ENCODE measurements around the gene SNX13.

The SNX13 gene

DNA sequence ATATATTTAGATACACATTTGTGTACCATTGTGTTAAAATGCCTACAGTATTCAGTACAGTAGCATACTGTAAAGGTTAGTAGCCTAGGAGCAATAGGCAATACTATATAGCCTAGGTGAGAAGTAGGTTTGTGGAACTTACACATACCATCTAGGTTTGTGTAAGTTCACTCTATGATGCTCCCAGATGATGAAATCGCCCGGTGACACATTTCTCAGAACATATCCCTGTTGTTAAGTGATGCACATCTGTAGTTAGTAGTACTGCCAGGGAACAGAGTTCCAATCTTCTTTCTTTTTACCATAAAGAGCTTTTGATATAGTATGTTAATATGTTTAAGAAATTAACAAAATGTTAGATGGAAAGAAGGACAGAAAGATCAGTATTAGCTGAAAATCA lies 138.2 kb downstream of the SNX13 start:
- FAIRE-seq = no peak

DNA sequence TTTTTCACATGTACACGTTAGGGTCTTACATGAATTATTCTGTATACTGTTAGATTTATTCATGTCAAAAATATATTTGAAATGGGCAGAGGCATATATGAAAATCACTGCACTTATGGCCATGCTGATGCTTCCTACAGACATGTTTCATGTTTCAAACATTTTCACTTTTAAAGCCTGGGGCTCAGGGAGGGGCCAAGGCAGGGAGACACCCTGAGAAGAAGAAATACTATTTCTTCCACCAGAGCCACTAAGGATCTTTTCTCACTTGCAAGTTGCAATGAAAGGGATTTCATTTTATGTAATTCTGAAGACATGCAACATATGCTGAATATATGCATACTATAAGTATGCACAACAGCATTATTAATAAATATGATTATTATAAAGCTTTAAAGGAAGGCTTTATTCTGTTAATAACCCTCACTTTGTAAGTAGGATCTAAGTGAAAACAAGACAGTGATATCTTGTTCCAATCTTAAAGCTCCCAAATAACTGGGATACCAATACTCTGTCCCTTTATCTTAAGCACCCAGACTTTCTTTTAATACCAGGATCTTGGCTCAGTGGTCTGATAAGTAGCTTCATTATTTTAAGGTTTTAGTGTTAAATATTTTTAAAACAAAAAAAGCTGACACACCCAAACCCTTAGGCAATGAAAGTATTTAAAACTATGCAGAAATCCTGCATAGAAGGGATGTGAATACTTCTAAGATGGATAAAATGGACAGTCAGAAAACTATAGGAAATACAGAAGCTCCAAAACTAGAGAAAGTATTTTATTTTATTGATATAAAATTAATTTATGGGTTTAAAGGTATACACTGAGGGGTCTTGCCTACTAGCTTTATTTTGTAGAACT lies 148.0 kb downstream of the SNX13 start:
- DNase-seq (ENCODE audit: insufficient read length, low spot score) = no peak
- no peak for FAIRE-seq

More for the DNA sequence above, 138.2 kb downstream of the SNX13 start:
- no peak for DNase-seq (ENCODE audit: insufficient read length, low spot score)

DNA sequence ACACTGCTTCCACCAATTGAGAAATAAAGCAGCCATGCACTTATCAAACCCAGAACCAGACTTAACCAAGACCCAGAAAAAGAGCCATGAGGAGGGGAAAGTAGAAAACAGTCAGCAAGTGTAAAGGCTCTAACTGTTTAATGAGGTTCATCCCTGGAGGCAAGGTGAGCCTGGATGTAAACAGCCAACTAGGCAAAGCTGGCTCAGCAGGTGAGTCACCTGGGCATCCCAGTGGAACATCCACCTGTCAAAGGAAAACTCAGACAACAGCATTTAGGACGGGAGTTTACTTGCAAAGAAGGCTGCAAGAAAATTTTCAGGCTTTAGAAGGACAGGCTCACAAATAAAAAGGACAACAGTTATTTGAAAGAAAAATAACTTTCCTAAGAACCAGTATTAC lies 153.0 kb downstream of the SNX13 start:
- DNase-seq (ENCODE audit: insufficient read length, low spot score) (no peak), FAIRE-seq (no peak)

DNA sequence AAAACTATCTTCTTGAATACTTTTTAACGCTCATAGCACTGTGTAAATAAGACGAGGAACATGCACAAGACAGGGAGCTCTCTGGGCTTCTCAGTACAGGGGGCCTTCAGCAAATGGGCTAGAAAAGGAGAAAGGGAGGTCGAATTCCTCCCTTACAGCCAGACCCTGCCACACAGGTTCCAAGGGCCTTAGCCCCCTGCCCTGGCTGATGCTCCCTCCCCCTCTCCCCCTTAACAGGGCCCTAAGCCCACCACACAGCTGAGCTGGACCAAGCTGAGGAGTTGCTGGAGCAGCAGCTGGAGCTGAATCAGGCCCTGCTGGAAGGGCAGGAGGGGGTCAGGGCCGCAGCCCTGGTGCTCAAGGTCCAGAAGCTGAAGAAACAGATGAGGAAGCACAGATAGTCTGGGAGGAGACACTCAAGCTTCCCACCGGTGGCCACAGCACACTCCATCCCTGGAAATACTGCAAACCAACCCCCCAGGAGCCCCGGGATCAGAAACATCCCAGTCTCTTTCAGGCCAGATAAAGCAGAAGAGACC lies 153.9 kb downstream of the SNX13 start:
- DNase-seq (ENCODE audit: insufficient read length, low spot score) (no peak), FAIRE-seq (no peak)

GRCh38 chr7:17782216-17782549 lies 158.1 kb downstream of the SNX13 start:
- FAIRE-seq = no peak
- no peak for DNase-seq (ENCODE audit: insufficient read length, low spot score)

GRCh38 chr7:17781491-17782215 lies 158.6 kb downstream of the SNX13 start:
- FAIRE-seq (no peak), DNase-seq (ENCODE audit: insufficient read length, low spot score) (no peak)

- DNase-seq (ENCODE audit: insufficient read length, low spot score) (no peak), FAIRE-seq (no peak)
Observed at GRCh38 chr7:17779381-17779780, 160.9 kb downstream of the SNX13 start.

DNA sequence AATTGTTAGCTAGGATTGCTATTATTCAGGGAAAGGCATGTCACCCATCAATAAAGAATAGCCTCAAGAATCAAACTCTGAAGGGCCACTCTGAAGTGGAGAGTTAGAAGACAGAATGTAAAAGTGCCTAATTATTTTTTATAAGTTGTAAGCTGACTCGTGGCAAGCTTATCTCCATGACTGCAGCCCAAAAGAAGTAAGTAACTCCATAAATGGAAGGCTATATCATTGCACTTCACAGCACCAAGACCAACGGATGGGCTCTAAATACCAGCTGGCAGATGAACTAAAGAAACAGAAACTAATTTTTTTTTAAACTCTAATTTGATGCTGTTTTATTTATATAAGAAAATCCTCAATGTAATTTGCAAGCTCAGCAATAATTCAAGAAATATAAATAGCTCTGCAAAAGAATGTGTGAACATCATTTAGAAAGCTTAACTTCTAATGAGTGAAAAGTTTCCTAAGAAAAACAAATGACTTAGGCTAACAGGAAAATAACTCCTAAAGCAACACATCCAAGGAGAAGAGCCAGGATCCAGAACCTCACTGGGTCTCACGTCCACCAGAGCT lies 165.5 kb downstream of the SNX13 start:
- no peak for DNase-seq (ENCODE audit: insufficient read length, low spot score)
- no peak for FAIRE-seq

GRCh38 chr7:17774248-17774647 lies 166.0 kb downstream of the SNX13 start:
- FAIRE-seq (no peak), DNase-seq (ENCODE audit: insufficient read length, low spot score) (no peak)

DNA sequence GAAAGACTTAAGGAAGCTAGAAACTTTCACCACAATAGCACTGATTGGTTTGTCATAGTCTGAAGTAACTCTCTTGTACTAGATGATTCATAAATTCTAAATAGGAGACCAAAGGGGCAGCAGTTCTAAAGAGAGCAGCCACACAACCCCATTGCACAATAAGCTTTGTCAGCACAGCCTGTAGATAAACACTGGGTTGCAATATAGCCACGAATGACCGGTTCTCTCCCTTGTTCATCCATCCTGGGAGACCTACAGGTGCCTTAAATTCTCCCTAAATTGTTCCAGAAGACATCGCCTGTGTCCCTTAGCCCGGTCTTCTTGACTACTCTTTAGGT lies 167.0 kb downstream of the SNX13 start:
- DNase-seq (ENCODE audit: insufficient read length, low spot score) = no peak
- no peak for FAIRE-seq

DNA sequence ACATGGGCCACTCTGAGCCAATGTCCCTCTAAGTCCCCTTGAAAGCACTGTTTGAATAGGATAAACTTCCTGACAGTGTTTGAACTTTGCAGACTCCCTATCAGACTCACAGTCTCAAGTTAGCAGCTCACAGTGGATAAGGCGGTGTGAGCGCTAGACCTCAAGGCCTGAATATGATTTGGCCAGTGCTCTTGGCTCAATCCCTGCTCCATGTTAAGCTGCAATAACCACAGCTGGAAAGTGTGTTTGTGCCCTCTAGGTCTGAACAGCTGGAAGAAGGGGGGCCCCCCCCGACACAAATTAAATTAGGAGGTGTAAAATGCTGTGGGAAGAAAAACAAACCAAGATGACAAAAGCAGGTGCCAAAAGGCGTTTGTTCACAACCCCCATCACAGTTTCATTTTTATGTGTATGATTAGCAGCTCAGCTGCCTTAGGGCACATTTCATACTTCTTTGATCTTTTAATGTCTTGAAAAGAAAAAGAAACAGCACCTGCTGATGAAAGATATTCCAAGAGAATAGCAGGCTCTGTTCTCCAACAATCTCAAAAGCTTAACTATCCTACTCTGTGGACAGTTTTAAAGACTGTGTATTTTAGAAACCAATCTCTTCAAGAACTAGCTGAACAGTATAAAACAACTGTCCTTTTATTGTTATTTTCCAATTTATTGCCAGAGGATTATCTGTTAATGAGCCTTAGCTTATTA lies 167.6 kb downstream of the SNX13 start:
- no peak for DNase-seq (ENCODE audit: insufficient read length, low spot score)

GRCh38 chr7:17771901-17772408 lies 168.3 kb downstream of the SNX13 start:
- FAIRE-seq = no peak
- DNase-seq (ENCODE audit: insufficient read length, low spot score) = no peak

More for the DNA sequence above, 167.6 kb downstream of the SNX13 start:
- FAIRE-seq = no peak

- no peak for FAIRE-seq
- DNase-seq (ENCODE audit: insufficient read length, low spot score) = no peak
Observed at GRCh38 chr7:17770710-17771375, 169.5 kb downstream of the SNX13 start.

DNA sequence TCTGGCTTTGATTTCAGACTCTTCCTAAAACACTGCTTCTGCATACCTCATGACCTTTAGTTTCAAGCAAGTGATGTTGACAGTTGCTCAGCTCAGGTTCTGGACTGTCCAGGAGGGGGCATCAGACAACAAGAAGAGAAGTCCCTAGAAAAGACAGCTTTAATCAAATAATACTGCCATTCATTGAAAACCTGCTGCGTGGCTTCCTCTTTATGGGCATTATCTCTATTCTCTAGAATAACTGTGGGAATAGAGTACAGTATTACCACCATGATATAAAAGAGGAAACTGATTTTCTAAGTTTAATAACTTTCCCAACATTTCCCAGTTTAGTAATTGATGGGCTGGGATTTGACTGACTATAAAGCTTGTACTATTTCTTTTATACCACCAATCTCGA lies 170.4 kb downstream of the SNX13 start:
- FAIRE-seq (peak; percentile 85), DNase-seq (ENCODE audit: insufficient read length, low spot score) (no peak)

- DNase-seq (ENCODE audit: insufficient read length, low spot score) (no peak), FAIRE-seq (no peak)
Observed at GRCh38 chr7:17758008-17758407, 182.3 kb downstream of the SNX13 start.

DNA sequence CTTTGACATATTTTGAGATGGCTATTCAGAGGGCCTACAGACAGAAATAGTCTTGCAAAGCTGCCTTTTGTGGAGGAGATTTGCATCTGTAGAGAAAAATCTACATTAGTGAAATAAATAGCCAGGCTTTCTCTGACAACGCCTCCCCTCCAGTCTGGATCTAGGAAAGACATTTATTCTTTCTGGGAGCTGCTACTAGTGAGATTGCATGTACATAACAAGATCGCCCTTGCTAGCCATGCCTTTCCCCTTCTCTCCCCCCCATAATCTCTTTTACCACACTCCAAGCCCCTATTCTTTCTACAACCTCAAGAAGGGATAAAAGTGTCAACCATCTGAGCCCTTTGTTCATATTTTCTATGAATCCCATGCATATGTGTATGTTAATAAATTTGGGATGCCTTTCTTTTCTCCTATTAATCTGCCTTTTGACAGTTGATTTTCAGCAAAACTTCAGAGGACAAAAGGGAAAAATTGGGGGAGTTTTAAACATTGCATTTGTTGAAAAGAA lies 194.2 kb downstream of the SNX13 start:
- DNase-seq (ENCODE audit: insufficient read length, low spot score) (no peak), FAIRE-seq (no peak)

DNA sequence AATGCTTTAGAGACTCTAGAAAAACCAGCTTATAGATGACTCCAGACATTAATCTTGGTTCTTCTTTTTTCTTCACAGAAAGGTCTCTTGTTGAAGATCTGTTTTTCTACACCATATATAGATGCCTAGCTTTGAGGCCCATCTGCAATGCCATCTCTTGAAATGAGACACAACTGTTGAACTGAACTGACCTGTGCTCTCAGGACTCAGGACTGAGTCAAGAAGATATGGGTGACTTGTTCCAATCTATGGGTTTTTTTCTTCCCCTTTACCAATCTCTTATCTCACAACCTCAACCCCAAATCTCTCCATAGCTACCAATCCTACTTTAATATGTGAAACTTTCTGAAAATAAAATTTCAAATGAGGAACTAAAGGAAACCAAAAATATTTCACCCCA lies 194.7 kb downstream of the SNX13 start:
- no peak for FAIRE-seq
- no peak for DNase-seq (ENCODE audit: insufficient read length, low spot score)

GRCh38 chr7:17743316-17743715 lies 197.0 kb downstream of the SNX13 start:
- FAIRE-seq = no peak
- no peak for DNase-seq (ENCODE audit: insufficient read length, low spot score)

DNA sequence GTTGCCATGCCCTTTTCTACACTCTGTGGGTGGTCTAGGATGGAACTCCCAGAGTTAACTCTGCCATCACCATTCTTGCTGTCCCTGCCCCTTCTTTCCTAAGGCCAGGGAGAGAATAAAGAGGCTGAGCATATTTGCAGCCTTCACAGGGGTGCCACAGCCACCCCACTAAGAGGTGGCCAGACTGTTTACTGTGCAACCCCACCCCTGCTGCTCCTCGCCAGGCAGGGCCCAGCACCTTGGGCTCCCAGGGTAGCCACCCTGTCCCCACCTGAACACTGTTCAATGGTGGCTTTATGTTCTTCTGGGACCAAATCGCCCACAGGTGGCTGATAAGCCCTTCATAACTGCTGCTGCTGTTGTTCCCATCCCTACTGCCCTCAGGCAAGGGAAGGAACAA lies 198.9 kb downstream of the SNX13 start:
- DNase-seq (ENCODE audit: insufficient read length, low spot score) (no peak), FAIRE-seq (no peak)
